Measurements from ENCODE around the gene ADI1.

The ADI1 gene, protein sequence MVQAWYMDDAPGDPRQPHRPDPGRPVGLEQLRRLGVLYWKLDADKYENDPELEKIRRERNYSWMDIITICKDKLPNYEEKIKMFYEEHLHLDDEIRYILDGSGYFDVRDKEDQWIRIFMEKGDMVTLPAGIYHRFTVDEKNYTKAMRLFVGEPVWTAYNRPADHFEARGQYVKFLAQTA

DNA sequence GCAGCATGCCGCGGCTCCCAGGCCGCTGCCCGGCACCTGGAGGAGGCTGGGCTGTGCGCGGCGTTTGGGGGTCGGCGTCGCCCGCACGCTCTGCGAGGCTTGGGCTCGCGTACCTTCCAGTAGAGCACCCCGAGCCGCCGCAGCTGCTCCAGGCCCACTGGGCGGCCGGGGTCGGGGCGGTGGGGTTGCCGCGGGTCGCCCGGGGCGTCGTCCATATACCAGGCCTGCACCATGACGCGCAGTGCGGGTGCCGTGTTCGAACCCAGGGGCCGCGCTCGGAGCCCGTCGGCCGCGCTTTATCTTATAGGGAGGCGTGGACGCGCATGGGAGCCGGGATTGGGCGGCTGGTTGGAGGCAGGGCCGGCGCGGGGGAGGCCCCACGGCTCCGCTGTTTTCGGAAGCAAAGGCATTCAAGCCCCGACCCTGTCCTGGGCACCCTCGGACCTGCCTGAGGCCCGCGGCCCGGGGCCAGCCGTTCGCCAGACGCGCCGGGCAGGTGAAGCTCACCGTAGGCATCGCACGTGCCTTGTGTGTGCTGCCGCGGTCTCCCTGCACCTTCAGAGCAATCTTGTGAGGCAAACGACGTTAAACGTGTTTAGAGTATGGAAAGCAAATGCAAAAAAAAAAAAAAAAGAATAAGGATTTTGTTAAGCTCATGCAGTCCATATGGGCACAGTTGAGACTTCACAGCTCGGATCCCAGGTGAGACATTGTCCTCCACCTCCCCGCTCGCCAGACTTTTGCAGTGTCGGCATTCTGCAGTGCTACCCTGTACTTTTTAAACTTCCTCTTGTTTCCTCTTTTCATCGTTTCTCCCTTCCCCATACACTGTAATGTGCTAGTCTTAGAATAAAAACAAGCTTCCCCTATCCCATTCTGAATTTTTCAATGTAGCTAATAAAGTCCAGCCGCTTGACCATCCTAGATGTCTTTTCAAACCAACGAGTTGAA lies at the start of gene ADI1:
Gene ADI1 (minus strand): TSS at position 277 of the 951 bp plus-strand sequence. CDS start 44 bp downstream, at position 233.
- DNase-seq: peak; percentile 85

DNA sequence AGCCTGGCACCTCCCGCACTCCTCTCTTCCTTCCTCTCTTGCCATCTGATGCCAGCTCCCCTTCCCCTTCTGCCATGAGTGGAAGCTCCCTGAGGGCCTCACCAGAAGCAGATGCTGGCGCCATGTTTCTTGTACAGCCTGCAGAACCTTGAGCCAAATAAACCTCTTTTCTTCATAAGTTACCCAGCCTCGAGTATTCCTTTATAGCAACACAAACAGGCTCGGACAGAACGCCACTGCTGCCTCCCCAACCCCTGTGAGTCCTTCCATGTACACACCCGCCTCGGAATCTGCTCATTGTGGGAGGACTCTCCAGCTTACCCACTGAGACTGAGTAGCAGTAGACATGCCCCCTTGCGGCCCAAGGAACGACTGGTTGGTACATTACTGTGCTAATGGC lies 47.5 kb upstream of the ADI1 start:
- no peak for DNase-seq

DNA sequence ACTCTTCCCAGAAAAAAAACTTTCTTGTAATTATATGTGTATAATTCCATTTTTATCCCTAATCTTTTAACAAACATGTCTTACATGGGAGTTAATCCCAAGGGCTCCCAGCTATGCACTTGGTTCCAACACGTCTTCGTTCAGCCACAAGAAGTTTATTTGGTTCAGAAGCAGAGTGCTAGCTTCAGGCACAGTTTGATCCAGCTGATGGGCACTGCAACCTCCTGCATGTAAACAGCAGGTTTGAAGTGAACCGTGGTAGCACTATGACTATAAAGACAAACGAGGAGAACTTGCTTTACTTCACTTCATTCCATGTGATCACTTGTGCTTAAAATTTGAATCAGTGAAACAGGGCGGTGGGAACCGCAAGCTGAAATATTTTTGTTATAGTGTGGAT lies 45.8 kb upstream of the ADI1 start:
- no peak for DNase-seq

DNA sequence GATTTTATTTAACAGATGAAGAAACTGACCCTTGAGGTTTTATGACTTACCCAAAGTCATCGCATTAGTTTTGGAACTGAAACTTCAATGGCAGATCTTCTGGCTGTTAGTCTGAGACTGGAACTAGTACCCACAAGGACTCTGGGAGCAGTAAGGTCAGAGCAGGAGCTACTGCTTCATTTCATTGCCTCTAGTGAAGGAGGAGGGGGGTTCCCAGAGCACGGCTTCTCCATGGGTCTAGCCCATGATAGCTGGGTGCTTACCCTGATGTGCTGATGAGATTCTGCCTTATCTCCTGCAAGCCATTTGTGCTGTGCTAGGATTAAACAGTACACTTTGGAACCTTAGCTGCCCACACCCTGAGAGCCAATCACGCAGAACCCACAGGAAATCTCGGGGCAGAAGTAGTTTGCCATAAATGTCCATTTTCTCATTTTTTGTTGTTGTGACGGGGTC lies 44.2 kb upstream of the ADI1 start:
- no peak for DNase-seq

DNA sequence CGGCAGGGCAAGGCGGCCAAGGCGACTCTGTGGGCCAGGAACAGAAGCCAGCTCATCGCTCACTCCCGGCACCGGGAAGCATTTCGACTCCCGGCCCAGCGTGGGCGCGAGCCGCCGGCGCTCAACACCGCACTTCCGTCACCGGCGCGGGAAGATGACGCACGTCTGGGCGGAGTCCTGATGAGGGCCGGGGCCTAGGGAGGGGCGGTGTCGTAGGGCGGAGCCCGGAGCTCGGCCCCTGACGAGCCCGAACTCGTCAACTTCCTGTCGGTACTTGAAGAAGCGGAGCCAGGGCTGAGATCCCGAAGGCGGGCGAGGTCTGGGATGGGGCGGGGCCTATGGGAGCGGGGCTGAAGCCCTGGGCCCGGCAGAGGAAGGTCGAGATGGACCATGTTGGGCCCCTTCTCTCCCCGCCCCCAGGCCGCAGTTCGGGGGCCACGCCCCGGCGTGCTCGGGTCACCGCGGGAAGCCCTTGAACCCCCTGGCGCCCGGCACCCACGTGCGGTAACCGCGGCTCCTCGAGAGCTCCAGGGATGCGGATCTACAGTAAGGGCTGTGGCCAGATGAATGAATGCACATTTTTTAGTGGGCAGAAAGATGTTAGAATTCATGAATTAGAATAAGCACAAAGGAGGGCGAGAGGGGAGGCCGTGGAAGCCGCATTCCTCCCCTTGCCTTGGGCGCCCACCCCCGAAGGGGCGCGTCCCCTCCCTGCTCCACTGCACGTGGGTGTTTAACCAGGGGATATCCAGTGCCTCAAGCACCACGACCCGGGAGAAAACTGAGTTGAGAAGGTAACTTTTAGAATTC lies 39.1 kb upstream of the ADI1 start, which contains the start of gene RNASEH1:
Gene RNASEH1 (minus strand): TSS at position 129 of the 810 bp plus-strand sequence. CDS start 73 bp downstream, at position 56.
- peak; percentile 98 for DNase-seq

DNA sequence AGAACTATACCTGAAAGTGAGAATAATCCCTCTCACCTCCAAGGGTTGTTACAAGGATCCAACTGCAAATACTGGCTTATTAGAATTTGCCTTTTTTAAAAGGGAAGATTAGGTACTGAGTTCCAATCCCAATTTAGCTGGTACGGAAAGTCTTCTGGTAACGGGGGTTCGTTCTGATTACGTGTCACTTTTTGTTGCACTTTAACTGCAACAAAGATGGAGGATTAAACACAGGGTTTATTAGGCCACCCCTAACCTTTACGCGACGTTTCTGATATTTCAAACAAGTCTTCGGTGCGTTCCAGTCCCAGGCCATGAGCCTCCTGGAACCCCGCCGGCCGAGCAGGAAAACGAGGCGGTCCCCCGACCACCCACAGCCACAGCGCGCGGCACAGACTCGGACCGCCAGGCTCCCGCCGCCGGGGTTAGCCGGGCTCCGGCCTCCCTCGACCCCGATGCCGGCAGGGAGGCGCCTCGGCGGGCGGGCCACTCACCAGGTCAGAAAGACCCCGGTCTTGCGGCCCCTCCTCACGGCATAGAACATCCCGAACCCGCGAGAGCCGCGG lies 38.4 kb upstream of the ADI1 start:
- DNase-seq: no peak

DNA sequence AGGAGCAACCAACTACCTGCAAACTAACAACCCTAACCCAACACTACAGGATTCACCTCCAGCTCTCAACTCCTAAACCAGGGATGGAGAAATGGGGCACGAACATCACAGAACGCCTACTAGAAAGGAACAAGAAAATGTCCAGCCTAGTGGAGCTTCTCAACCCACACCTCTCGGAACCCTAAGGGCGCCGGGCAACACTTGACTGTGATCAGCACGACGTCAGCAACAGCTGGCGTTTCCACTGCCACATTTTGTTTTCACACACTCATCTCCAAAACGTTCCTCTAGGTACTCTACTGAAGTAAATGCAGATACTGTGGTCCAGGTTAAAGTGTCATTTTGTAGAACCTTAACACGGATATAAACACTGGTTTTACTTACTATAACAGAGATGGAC lies 34.6 kb upstream of the ADI1 start:
- DNase-seq: no peak

DNA sequence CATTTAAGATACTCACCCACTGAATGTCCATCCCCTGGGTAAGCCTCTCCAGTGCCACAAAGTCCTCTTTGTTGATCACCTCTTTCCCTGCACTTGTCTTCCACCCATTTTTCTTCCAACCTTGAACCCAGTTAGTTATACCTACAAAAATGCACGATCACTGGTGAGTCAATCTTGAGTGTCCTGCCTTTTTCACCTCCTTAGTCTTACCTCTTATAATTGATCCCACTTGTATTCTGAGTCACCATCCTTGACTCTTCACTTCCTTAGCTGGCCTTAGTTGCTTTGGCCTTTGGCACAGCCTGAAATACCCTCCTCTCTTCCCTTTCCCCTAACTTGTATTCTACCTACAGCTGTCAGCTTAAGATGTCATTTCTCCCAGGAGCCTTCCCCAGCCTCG lies 28.6 kb upstream of the ADI1 start:
- DNase-seq: no peak

DNA sequence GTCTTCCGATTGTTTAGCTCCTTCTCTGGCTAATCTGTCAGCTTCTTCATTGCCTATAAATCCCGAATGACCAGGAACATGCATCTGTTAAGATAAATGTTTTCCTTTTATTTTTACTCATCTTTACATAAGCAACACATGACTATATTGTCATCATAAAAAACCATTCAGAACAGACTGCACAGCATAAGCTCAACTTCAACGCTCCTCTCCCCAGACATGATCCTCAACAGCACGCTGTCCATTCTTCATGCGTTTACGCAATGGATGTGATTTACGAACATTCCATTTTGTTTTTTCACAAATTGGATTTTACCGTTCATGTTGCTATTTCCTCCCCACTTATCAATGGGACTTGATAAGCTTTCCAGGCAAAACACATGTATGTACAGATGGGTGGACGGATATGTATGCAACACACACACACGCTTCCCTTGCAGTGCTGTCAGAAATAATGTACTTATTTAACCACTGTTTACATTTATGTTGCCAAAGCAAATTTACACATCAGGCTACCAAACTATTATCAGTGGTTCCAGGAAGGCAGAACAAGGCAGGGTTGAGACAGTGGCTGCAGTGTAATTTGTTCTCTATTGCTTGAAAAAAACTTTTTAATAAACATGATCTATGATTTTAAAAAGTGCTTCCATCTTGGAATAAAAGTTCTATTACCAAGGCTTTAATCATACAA lies 26.6 kb upstream of the ADI1 start:
- DNase-seq: no peak

DNA sequence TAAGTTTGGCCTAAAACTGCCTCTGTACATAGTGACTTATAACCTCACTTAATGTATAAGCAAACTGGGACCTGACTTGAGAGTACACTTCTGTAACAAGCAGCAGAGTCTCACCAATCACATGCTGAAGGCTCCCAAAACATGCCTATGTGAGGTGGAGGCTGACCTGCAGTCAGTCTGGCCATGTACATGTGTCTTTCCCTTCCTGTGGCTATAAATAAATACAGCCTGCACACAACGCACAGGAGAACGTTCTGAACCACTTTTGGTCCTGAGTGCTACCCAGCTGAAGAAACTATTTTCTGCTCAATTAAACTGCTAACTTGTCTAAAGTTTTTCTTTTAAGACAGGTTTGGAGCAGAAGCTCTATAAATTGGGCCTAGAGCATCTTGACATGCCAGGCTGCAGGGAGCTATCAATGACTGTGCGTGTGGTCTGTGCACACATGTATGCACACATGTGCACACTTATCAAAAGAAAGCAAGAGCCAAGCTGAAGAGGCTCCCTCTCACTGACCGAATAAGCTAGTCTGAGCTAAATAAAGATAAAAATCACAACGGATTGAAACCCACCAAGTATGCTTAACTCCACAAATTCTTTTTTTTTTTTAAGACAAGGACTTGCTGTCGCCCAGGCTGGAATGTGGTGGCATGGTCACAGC lies 23.8 kb upstream of the ADI1 start:
- DNase-seq: no peak

DNA sequence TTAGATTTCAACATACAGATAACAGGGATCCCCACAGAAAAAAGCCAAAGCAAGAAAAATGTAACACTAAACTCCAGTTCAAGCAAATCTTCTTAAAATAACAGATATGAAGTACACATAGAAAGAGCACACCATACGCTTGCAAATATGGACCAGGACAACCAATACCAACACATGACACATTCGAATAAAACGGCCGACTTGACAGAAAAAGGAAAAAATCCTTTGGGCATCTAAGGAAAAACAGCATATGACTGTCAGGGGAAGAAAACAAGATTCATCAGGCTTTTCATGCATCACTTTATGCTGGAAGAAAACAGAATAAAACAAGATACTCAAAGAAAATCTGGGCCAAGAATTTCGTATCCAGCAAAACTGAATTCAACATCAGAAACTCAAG lies 22.8 kb upstream of the ADI1 start:
- no peak for DNase-seq

DNA sequence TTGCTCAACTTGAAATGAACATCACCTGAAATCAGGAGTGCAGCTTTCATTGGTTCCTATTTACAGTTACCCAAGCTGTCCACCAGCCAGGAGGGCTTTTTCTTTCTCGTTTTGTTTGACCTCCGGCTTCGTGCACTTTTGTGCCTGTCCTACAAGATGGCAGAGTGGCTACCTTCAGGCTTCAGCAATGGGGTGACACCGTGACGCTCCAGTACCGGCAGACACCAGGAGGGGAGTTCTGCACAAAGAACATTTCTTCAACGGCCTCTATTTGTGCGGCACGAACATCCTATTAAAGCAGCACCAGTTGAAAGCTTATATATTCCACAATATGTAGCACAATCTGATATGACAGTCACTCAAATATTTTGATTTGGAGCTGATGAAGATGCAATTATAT lies 20.5 kb upstream of the ADI1 start:
- DNase-seq: no peak

DNA sequence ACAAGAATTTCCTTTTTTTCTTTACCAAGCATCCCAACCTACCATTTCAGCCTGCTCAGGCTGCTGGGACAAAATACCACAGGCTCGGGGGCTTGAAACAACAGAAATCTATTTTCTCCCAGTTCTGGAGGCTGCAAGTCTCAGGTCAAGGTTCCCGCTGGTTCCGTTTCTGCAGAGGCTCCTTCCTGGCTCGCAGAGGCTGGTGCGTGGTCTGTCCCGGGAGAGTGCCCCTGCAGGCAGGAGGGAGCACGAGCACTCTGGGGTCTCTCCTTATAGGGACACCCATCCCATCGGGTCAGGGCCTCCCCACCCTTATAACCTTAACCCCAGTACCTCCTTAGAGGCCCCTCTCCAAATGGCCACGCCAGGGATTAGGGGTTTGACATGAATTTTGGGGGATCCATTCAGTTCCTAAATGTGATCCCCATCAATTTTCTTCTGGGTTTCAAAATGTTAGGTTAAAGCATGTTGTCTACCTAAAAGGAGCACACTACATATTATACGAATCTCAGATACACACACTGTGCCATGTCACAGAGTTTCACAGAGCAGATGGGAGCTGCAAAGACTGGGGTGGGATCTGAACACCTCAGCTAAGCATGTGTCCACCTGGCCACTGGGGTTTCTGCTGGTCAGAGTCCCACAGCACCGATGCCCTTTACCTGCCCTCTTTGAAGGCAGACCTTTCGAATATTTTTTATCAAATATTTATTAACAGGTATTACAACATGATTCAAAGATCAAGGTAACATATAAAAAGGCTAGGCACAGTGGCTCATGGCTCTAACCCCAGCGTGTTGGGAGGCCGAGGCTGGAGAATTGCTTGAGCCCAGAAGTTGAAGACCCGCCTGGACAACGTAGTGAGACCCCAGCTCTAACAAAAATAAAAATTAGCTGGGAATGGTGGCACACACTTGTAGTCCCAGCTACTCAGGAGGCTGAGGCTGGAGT lies 17.6 kb upstream of the ADI1 start:
- DNase-seq: no peak

DNA sequence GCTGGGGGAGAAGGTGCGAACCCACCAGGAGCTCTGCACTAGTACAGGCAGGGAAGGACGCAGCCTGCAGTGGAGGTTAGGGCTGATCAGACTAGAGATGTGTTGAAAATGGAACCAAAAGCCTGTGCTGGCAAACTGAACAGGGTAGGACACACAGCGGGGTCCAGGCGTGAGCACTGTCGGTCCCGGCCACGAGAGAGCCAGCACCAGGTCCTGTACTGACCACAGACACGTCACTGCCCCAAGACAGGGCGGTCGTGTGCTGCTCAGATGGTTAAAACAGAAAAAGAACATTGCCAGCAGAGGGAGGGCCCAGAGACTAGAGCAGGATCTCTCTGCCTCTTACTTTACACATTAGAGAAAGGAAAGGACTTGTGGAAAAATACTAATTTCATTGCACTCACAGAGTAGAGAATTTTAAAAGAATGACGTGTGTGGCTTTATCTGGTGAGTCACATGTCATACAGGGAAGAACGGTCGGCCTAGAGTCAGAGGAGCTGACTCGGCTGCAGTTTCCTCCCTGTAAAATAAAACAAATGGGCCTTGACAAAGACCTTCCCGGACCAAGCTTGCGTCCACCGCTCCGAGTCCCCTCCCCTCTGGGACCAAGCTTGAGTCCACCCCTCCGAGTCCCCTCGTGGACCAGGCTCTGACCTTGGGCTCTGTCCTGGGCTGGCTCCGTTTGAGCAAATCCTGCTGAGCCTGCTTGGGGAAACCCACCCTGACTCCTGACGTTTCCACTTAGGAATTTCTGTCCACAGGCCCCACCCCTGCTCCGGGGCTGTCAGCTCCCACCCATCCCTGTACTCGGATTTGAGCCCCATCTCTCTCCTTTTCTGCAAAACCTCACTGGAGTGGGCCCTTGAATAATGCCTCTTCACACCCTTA lies 16.7 kb upstream of the ADI1 start:
- DNase-seq: no peak

DNA sequence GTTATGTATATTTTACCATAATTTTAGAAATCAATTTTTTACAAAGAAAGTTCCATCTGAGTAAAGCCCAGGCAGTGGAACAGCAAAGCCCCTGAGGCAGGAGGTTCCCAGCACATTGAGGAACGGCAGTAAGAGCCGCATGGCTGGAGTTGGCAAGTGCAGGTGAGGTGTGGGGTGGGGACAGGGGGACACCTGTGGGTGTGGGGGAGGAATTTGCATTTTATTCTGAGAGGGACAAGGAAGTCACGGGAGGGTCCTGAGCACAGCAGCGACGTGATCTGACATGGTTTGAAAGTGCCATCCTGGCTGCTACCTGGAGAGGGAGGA lies 16.1 kb upstream of the ADI1 start:
- no peak for DNase-seq

DNA sequence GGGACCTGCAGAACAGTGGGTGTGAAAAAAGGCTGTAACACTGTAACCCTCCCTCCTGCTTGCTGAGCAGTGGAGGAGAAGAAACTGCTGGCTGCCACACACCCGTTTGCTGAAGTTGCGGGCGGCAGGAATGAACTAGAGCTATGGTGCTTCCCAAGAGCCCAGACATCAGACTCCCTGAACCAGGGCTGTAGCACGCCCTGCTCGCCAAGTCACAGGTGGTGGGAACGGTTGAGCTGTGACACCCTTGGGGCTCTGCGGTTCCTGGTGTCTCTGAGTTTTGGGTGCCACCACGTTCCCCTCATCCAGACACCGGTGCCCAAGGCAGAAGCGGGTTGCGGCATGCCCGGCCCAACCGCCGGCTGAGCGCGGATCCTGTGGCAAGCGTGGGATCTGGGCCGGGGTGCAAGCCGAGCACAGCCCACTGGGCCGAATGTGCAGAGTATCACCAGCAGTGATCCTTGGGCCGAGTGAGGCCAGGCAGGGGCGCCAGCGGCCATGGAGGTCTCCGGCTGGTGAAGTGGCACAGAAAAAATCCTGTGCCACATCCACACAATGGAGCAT lies 15.0 kb upstream of the ADI1 start:
- no peak for DNase-seq

DNA sequence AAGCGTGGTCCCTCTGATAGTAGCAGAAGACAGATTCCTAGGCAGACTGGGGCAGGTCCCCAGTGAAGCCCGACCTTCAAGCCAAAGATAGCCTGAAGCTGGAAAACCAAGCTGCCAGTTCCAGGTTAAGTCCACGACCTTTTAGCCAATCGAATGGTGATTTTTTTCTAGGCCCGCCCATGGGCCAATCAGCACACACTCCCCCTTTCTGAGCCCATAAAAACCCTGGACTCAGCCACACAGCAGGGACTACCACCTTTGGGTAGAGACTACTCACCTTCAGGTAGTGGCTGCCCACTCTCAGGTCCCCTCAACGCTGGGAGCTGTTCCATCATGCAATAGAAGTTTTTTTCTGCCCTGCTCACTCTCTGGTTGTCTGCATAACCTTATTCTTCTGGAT lies 14.5 kb upstream of the ADI1 start:
- no peak for DNase-seq

DNA sequence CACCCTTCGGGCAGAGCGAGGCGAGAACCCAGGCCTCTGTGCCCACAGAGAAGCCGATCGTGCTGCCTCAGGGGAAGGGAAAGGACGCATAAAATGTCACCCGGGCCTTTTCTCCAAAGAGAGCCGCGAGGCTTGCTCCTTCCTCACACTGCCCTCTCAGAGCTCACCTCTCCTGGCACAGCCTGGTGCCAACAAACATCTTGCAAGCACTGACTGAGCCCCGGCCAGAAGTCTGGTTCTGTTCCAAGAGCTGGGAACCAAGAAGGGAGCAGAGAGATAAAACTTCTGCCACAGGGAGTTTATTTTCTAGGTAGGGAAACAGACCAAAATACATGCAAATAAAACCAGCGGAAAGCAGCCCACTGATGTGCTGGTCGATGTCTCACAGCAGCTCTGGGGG lies 13.6 kb upstream of the ADI1 start:
- DNase-seq: no peak

DNA sequence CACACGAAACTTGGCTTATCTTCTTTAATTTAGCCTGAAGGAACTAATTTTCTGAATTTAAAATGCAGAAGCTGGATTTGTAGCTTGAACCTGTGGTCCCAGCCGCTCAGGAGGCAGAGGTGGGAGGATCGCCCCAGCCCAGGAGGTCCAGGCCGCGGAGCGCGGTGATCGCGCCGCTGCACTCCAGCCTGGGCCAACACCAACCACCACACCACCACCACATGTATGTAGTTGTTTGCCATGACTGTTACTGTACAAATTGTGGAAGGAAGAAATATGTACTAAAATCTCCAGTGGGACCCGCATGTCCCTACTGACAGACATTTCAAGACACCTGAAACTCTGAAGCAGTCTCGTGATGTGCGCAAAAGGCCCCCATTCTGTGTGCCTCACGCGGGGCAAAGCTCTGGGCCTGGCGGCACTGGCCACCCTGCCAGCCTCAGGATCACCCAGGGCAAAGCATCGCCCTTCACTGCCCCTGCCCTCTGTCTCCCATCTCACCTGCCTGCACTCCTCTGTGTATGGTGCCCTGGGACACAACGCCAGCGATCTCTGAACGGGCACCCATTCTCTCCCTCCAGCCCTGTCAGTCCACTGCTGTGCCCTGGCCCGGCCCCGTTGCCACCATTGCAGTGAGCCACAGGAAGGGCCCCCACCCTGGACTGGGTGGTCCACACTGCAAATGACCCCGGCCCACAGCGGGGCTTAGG lies 10.1 kb upstream of the ADI1 start:
- no peak for DNase-seq
